Subcutaneous abdominal adipose tissue (tissue), 5 donors: ENCODE measurements around the gene LGR6.

Source experiments
- H3K27ac ChIP-seq: one replicate; pipeline ENCODE4 v1.7.0; 2013; ENCODE audit warnings: low read depth, mild to moderate bottlenecking, inconsistent platforms, low read length, moderate library complexity
- H3K27me3 ChIP-seq, 5 donors: one replicate each; pipeline ENCODE4 v1.7.0; 2013; ENCODE audit warnings: low read length in 5 of 5, inconsistent platforms in 1 of 5; ENCODE audit not compliant: control insufficient read depth in 5 of 5, insufficient read depth in 4 of 5
- H3K36me3 ChIP-seq, 5 donors: one replicate each; pipeline ENCODE4 v1.7.0; 2013; ENCODE audit warnings: low read length in 5 of 5; ENCODE audit not compliant: control insufficient read depth in 5 of 5, insufficient read depth in 5 of 5
- H3K4me1 ChIP-seq, 5 donors: one replicate each; pipeline ENCODE4 v1.7.0; 2013; ENCODE audit warnings: low read length in 5 of 5, mild to moderate bottlenecking in 3 of 5, moderate library complexity in 1 of 5; ENCODE audit not compliant: control insufficient read depth in 5 of 5, insufficient read depth in 5 of 5
- H3K4me3 ChIP-seq, 5 donors: one replicate each; pipeline ENCODE4 v1.7.0; 2013; ENCODE audit warnings: low read length in 5 of 5, low read depth in 1 of 5
- H3K9ac ChIP-seq, 5 donors: one replicate each; pipeline ENCODE4 v1.7.0; 2013; ENCODE audit warnings: low read length in 5 of 5, mild to moderate bottlenecking in 4 of 5, moderate library complexity in 3 of 5
- H3K9me3 ChIP-seq, 5 donors: one replicate each; pipeline ENCODE4 v1.7.0; 2013; ENCODE audit warnings: low read length in 5 of 5; ENCODE audit not compliant: control insufficient read depth in 5 of 5
- donor health status: healthy.
- donor health status: healthy.
- donor health status: healthy.
- donor health status: healthy.
- donor health status: healthy.

Gene LGR6

DNA sequence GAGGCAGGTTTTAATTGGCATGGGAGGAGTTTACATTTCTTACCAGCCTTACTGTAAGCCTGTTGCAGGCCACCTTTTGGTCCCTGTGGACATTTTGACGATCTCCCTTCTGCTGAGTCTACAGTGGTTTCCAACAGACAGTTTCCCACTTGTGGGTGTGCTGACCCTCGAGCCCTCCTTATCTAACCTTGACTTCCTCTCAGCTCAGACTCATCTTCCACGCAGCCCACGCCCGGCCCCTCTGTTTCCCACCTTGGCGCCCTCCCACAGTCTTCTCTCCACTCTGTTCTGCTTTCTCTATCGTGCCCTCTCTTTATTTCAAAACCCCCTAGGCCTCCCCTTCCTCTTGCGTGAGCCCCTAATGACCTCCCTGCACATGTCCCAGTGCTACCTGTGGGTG is 43.0 kb upstream of the LGR6 start:
- Histone ChIP-seq H3K27me3 (no peaks in the 10 kb centered on the region), H3K9ac (no peak overlapping the region), H3K36me3 (no peaks in the 10 kb centered on the region), H3K4me3 (no peak overlapping the region), H3K27ac (no peak overlapping the region), H3K4me1 (peaks cover 0 to 11% (median 7%) of the 10 kb centered on the region in 5 donors), H3K9me3 (no peaks in the 10 kb centered on the region)

DNA sequence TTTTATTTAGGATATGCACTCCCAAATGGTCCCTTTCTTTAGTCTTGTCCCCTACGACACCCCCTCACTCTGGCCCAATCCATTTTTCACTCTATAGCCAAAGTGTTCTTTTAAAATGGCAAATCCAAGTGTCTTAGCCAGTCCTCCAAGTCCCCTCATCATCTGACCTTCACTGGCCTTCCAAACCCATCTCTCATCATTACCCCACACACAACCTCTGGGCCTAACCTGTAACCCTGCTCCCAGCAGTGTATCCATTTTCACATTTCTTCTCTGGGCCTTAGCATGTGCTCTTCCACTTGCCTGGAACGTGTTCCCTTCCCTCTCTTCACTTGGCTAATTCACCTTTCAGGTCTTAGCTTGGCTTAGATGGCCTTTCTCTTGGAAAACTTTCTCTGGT is 42.6 kb upstream of the LGR6 start:
- H3K9me3 ChIP-seq = no peaks in the 10 kb centered on the region

DNA sequence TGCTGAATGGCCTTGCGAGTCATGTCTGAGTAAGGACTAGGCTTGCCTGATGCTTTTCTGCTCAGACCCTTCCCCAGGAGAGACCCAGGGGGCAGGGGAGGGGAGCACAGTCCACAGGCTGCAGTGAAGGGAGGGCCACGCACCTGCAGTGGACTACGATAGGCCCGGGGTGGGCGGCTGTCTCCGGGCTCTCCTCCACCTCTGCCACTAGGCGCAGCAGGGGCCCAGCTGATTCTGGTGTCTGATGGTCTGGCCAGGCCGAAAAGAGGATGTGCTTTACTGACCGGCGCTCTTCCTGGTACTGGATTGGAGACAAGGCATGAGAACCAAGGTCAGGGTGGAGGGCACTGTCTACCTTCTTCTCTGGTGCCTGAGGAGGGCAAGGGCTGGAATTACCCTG is 41.2 kb upstream of the LGR6 start:
- no peak overlapping the region for H3K27ac ChIP-seq
- H3K4me1 ChIP-seq = peaks cover 0 to 21% (median 7%) of the 10 kb centered on the region in 5 donors
- H3K9me3 ChIP-seq = no peaks in the 10 kb centered on the region
- H3K27me3 ChIP-seq = no peaks in the 10 kb centered on the region
- no peaks in the 10 kb centered on the region for H3K36me3 ChIP-seq
- no peak overlapping the region for H3K4me3 ChIP-seq
- no peak overlapping the region for H3K9ac ChIP-seq

More for the DNA sequence above, 42.6 kb upstream of the LGR6 start:
- Histone ChIP-seq H3K4me3 (no peak overlapping the region), H3K27ac (no peak overlapping the region), H3K9ac (no peak overlapping the region), H3K4me1 (peaks cover 0 to 13% (median 7%) of the 10 kb centered on the region in 5 donors), H3K27me3 (no peaks in the 10 kb centered on the region), H3K36me3 (no peaks in the 10 kb centered on the region)

DNA sequence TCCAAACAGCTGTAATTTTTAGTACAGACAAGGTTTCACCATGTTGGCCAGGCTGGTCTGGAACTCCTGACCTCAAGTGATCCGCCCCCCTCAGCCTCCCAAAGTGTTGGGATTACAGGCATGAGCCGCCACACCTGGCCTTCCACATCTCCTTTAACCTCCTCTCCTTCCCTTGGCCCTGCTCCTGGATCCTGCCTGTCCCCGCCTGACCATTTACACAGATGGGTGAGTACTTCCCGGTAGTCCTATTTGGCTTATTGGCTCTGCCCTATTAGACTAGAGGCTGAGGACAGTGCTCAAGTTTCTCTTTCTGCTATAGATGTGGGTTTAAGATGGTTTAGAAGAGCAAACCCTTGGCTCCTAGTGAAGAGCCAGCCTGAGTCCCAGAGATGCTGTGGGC is 40.3 kb upstream of the LGR6 start:
- Histone ChIP-seq H3K4me1 (peaks cover 0 to 21% (median 7%) of the 10 kb centered on the region in 5 donors), H3K9ac (no peak overlapping the region), H3K4me3 (no peak overlapping the region)

GRCh38 chr1:202154148-202154765 is 39.3 kb upstream of the LGR6 start:
- H3K27ac ChIP-seq = no peak overlapping the region
- H3K4me3 ChIP-seq = no peak overlapping the region
- no peaks in the 10 kb centered on the region for H3K27me3 ChIP-seq
- H3K9ac ChIP-seq = no peak overlapping the region
- H3K36me3 ChIP-seq = no peaks in the 10 kb centered on the region
- H3K4me1 ChIP-seq = peaks cover 0 to 21% (median 7%) of the 10 kb centered on the region in 5 donors
- no peaks in the 10 kb centered on the region for H3K9me3 ChIP-seq

More for the DNA sequence above, 40.3 kb upstream of the LGR6 start:
- Histone ChIP-seq H3K36me3 (no peaks in the 10 kb centered on the region), H3K27me3 (no peaks in the 10 kb centered on the region), H3K9me3 (no peaks in the 10 kb centered on the region), H3K27ac (no peak overlapping the region)

DNA sequence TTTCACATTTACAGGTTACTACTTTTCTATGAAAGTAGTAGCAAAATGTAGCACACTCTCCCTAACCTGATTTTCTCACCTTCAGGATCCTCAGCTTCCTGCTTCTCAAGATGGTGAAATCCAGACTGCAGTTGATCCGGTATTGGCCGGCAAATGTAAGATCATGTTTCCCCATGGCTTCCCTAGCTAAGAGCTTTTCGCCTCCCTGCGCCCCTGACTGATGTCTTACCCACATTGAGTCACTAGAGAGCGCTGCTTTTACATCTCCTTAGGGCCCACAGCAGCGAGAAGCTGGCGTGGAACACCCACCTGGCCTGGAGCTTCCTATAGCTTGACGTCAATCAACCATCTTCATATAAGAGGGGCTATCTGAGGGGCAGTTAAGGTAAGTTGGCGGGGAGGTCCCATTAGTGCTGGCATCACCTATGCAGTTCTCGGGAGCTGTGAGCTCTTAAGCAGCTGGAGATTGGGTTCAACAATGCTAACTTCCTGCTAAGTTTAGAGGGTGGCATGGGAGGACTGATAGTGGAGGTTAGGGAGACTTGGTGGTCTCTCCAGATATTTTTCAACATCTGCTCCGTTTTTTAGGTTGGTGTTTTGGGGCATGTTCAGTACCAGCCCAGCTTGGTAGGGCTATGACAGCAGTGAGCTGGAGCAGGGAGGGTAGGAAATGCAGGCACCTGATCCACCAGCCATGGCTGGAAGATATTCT is 38.7 kb upstream of the LGR6 start:
- H3K27ac ChIP-seq = no peak overlapping the region
- H3K4me3 ChIP-seq = no peak overlapping the region
- no peaks in the 10 kb centered on the region for H3K9me3 ChIP-seq
- H3K4me1 ChIP-seq = peaks cover 0 to 24% (median 10%) of the 10 kb centered on the region in 5 donors
- H3K27me3 ChIP-seq = no peaks in the 10 kb centered on the region
- H3K36me3 ChIP-seq = no peaks in the 10 kb centered on the region
- no peak overlapping the region for H3K9ac ChIP-seq

- peaks cover 0 to 4% (median 0%) of the 10 kb centered on the region in 5 donors for H3K27me3 ChIP-seq
- H3K4me3 ChIP-seq = no peak overlapping the region
- no peak overlapping the region for H3K27ac ChIP-seq
- peaks cover 0 to 30% (median 16%) of the 10 kb centered on the region in 5 donors for H3K4me1 ChIP-seq
- no peak overlapping the region for H3K9ac ChIP-seq
- no peaks in the 10 kb centered on the region for H3K36me3 ChIP-seq
- no peaks in the 10 kb centered on the region for H3K9me3 ChIP-seq
These were observed 38.0 kb upstream of the LGR6 start for GRCh38 chr1:202155478-202156021.

DNA sequence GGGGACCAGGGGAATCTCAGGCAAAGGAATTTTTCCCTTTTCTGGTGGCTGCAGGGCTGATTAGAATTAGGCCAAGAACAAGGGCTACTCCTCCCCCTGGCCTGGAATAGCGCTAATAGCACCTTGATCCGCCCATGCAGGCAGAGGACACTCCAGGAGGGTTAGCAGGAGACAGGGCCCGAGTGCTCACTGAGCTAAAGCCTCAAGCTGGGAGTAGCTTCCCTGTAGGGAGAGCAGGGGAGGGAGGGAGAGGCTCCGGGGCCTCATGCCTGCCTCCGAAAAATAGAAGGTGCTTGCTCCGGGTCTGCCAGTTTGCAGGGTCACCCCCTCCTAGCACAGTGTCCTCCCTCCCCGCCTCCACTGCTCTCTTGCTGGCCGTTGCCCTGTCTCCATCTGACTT is 37.0 kb upstream of the LGR6 start:
- Histone ChIP-seq H3K27ac (no peak overlapping the region), H3K4me3 (no peak overlapping the region), H3K4me1 (peaks cover 0 to 32% (median 20%) of the 10 kb centered on the region in 5 donors), H3K9me3 (no peaks in the 10 kb centered on the region), H3K36me3 (no peaks in the 10 kb centered on the region), H3K27me3 (peaks cover 0 to 4% (median 0%) of the 10 kb centered on the region in 5 donors), H3K9ac (no peak overlapping the region)

DNA sequence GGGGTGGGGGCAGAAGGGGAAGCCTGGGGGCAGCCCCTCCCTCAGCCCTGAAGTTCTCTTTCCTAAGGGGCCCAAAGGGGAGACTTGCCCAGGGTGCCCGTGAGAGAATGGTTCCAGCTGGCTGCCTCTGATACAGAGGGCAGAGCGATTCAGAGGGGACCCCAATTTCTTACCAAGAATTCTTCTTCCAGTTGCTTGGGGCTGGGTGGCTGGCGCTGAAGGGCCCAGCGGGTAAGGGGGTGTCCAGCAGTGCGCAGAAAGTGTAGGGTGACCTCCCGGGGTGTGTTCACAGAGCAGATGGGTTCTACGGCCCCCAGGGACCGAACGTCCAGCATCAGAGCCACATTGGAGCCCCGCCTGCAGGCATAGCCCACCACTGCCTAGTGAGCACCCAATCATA is 35.7 kb upstream of the LGR6 start:
- Histone ChIP-seq H3K36me3 (no peaks in the 10 kb centered on the region), H3K4me1 (peaks cover 0 to 38% (median 25%) of the 10 kb centered on the region in 5 donors), H3K9ac (no peak overlapping the region), H3K27me3 (peaks cover 0 to 7% (median 3%) of the 10 kb centered on the region in 5 donors), H3K4me3 (no peak overlapping the region), H3K9me3 (no peaks in the 10 kb centered on the region), H3K27ac (no peak overlapping the region)

GRCh38 chr1:202158810-202159533 is 34.6 kb upstream of the LGR6 start:
- Histone ChIP-seq H3K27ac (no peak overlapping the region), H3K4me1 (peaks cover 0 to 45% (median 29%) of the 10 kb centered on the region in 5 donors), H3K36me3 (no peaks in the 10 kb centered on the region), H3K9ac (no peak overlapping the region), H3K4me3 (no peak overlapping the region), H3K9me3 (no peaks in the 10 kb centered on the region), H3K27me3 (peaks cover 0 to 11% (median 3%) of the 10 kb centered on the region in 5 donors)
